WTC11 (cell line): Measurements from ENCODE around the gene SEPTIN3. TPM values are rescaled to one million over a fixed set of nuclear protein-coding genes. Genes with fewer than 3 reads are reported as not detected.

ENCODE experiments used
- ATAC-seq: fragments of 200-7000 bp; cut with Tn5 transposase; 2 replicates; pipeline ENCODE4 v1.10.0; 2021; ENCODE audit warnings: mild to moderate bottlenecking, moderate library complexity
- CTCF ChIA-PET: fragments of 300-600 bp; sonication (Branson Sonifier 250); formaldehyde crosslinking; loops from one replicate; lab custom pipeline; 2021; ENCODE audit warnings: antibody characterized with exemption; lab: Charles Lee
- POLR2A ChIA-PET: fragments of 350-600 bp; sonication (Branson Sonifier 250); formaldehyde crosslinking; loops from one replicate; lab custom pipeline; 2021; ENCODE audit warnings: antibody characterized with exemption; lab: Charles Lee
- DNase-seq: peaks from one replicate; pipeline ENCODE4 v3.0.0; 2021; ENCODE audit warnings: low spot score
- H3K27ac Mint-ChIP-seq: 2 replicates; pipeline ENCODE4 v1.8.0; 2021; ENCODE audit warnings: mixed read lengths
- H3K27me3 Mint-ChIP-seq: 2 replicates; pipeline ENCODE4 v1.8.0; 2021; ENCODE audit warnings: low read depth, mild to moderate bottlenecking, moderate library complexity, mixed read lengths
- H3K36me3 Mint-ChIP-seq: 2 replicates; pipeline ENCODE4 v1.8.0; 2021; ENCODE audit warnings: mixed read lengths
- H3K4me1 Mint-ChIP-seq: 2 replicates; pipeline ENCODE4 v1.8.0; 2022; ENCODE audit warnings: mixed read lengths
- H3K4me3 Mint-ChIP-seq: 2 replicates; pipeline ENCODE4 v1.8.0; 2021; ENCODE audit warnings: mild to moderate bottlenecking, moderate library complexity, mixed read lengths
- H3K9me3 Mint-ChIP-seq: 2 replicates; pipeline ENCODE4 v1.8.0; 2021; ENCODE audit warnings: mixed read lengths
- EMX1 ChIP-seq: fragments of 250-450 bp; sonication (Bioruptor Pico); IDR thresholded peaks from 2 replicates; pipeline ENCODE4 v1.8.0; 2021; ENCODE audit warnings: mild to moderate bottlenecking
- FOXK1 ChIP-seq: sonication (generic); formaldehyde crosslinking; IDR thresholded peaks from 2 replicates; pipeline ENCODE4 v1.8.0; 2022; ENCODE audit warnings: mild to moderate bottlenecking, moderate library complexity, missing genetic modification reagents
- GTF2I ChIP-seq: fragments of 250-450 bp; sonication (Bioruptor Pico); conservative IDR thresholded peaks from 2 replicates; pipeline ENCODE4 v1.4.0; 2021; ENCODE audit warnings: mild to moderate bottlenecking
- HMGA2 ChIP-seq: fragments of 250-450 bp; sonication (Bioruptor Pico); IDR thresholded peaks from 2 replicates; pipeline ENCODE4 v1.4.0; 2021; ENCODE audit warnings: mild to moderate bottlenecking, moderate library complexity
- NR2C2 ChIP-seq: sonication (generic); formaldehyde crosslinking; IDR thresholded peaks from 2 replicates; pipeline ENCODE4 v1.8.0; 2022; ENCODE audit warnings: mild to moderate bottlenecking, missing genetic modification reagents
- OVOL2 ChIP-seq: fragments of 250-450 bp; sonication (Bioruptor Pico); IDR thresholded peaks from 2 replicates; pipeline ENCODE4 v1.9.0; 2021; ENCODE audit warnings: mild to moderate bottlenecking, borderline replicate concordance
- RORB ChIP-seq: fragments of 250-450 bp; sonication (Bioruptor Pico); IDR thresholded peaks from 2 replicates; pipeline ENCODE4 v1.9.0; 2021; ENCODE audit warnings: mild to moderate bottlenecking
- SMAD4 ChIP-seq: sonication (generic); formaldehyde crosslinking; IDR thresholded peaks from 2 replicates; pipeline ENCODE4 v1.8.0; 2022; ENCODE audit warnings: mild to moderate bottlenecking, missing genetic modification reagents
- SP1 ChIP-seq: sonication (generic); formaldehyde crosslinking; conservative IDR thresholded peaks from 2 replicates; pipeline ENCODE4 v1.8.1; 2022; ENCODE audit warnings: missing genetic modification reagents
- TEAD4 ChIP-seq: sonication (generic); formaldehyde crosslinking; IDR thresholded peaks from 2 replicates; pipeline ENCODE4 v1.8.0; 2022; ENCODE audit warnings: mild to moderate bottlenecking, missing genetic modification reagents
- TP53 ChIP-seq: sonication (generic); formaldehyde crosslinking; IDR thresholded peaks from 2 replicates; pipeline ENCODE4 v1.8.1; 2023; ENCODE audit warnings: mild to moderate bottlenecking, missing genetic modification reagents
- ZNF121 ChIP-seq: sonication (generic); formaldehyde crosslinking; IDR thresholded peaks from 2 replicates; pipeline ENCODE4 v1.8.0; 2023; ENCODE audit warnings: missing genetic modification reagents
- total RNA-seq: library from RNA; stranded (reverse); gene quantifications from 3 replicates; pipeline ENCODE4 v1.2.3, GENCODE V29; 2021
- TF ChIP-seq, protein P1 (sequence below): sonication (generic); formaldehyde crosslinking; IDR thresholded peaks from 2 replicates; pipeline ENCODE4 v1.8.1; 2022; ENCODE audit warnings: mild to moderate bottlenecking, missing genetic modification reagents, moderate library complexity, borderline replicate concordance
- TF ChIP-seq, protein P2 (sequence below): fragments of 250-450 bp; sonication (Bioruptor Pico); conservative IDR thresholded peaks from 2 replicates; pipeline ENCODE4 v1.9.0; 2021; ENCODE audit warnings: mild to moderate bottlenecking
- TF ChIP-seq, protein P3 (sequence below): sonication (generic); formaldehyde crosslinking; IDR thresholded peaks from 2 replicates; pipeline ENCODE4 v1.8.0; 2022; ENCODE audit warnings: mild to moderate bottlenecking, missing genetic modification reagents
- TF ChIP-seq, protein P4 (sequence below): sonication (generic); formaldehyde crosslinking; IDR thresholded peaks from 2 replicates; pipeline ENCODE4 v1.8.1; 2023; ENCODE audit warnings: mild to moderate bottlenecking, missing genetic modification reagents, borderline replicate concordance
- TF ChIP-seq, protein P5 (sequence below): fragments of 250-450 bp; sonication (Bioruptor Pico); IDR thresholded peaks from 2 replicates; pipeline ENCODE4 v1.9.0; 2021; ENCODE audit warnings: mild to moderate bottlenecking
- TF ChIP-seq, protein P6 (sequence below): sonication (generic); formaldehyde crosslinking; IDR thresholded peaks from 2 replicates; pipeline ENCODE4 v1.8.0; 2023; ENCODE audit warnings: missing genetic modification reagents, mild to moderate bottlenecking, borderline replicate concordance
- TF ChIP-seq, protein P7 (sequence below): sonication (generic); formaldehyde crosslinking; IDR thresholded peaks from 2 replicates; pipeline ENCODE4 v1.8.0; 2023; ENCODE audit warnings: missing genetic modification reagents

Gene SEPTIN3
- total RNA-seq, 1 experiment from 2014 or later: 19.5 TPM

DNA sequence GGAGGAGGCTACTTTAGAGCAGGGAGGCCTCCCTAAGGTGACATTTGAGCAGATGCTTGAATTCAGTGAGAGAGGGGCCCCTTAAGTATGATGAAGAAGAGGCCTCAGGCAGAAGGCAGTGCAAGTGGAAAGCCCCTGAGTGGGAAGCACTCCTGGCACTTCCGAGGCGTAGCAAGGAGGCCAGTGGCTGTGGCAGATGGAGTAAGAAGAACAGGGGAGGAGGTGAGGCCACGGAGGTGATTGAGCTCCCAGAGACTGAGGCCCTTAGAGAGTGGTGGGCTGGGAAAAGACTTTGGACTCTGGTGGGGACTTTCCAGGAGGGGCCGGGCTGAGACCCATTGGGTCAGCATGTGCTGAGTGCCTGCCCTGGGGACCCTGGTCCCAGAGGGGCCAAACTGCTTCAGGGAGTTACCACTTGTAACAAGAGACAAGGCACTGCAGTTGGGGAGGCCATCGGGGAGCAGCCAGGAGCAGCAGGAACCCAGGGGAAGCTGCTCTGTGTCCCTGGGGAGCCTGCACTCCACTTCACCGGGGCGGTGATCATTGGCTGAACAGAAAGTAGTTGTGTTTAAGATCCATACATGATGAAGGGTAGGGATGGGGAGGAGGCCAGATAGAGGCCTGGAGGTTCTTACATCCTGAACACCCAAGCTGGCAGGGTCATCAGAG is 19.8 kb upstream of the SEPTIN3 start:
- ChIA-PET POLR2A (no interaction called here), CTCF (interaction anchor here (1.5 to 6.6 kb wide), 3 partner anchors 23 to 252 kb away, joined by 3 to 37 read pairs (median 20); partner anchors contain the start of genes CCDC134 and TNFRSF13C)
- Mint-ChIP-seq H3K4me1 (peaks cover 40% of the 10 kb centered on the region), H3K36me3 (peaks cover 12% of the 10 kb centered on the region), H3K9me3 (no peaks in the 10 kb centered on the region), H3K27me3 (peaks cover 6% of the 10 kb centered on the region; the same call in 1 of the 2 replicates), H3K4me3 (no peak overlapping the region), H3K27ac (no peak overlapping the region)
- no peak for ATAC-seq
- TF ChIP-seq SP1 (CRISPR knock-in tag): no peak
- TF ChIP-seq, protein P1, sequence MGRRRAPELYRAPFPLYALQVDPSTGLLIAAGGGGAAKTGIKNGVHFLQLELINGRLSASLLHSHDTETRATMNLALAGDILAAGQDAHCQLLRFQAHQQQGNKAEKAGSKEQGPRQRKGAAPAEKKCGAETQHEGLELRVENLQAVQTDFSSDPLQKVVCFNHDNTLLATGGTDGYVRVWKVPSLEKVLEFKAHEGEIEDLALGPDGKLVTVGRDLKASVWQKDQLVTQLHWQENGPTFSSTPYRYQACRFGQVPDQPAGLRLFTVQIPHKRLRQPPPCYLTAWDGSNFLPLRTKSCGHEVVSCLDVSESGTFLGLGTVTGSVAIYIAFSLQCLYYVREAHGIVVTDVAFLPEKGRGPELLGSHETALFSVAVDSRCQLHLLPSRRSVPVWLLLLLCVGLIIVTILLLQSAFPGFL (CRISPR knock-in tag): no peak
- TF ChIP-seq, protein P2, sequence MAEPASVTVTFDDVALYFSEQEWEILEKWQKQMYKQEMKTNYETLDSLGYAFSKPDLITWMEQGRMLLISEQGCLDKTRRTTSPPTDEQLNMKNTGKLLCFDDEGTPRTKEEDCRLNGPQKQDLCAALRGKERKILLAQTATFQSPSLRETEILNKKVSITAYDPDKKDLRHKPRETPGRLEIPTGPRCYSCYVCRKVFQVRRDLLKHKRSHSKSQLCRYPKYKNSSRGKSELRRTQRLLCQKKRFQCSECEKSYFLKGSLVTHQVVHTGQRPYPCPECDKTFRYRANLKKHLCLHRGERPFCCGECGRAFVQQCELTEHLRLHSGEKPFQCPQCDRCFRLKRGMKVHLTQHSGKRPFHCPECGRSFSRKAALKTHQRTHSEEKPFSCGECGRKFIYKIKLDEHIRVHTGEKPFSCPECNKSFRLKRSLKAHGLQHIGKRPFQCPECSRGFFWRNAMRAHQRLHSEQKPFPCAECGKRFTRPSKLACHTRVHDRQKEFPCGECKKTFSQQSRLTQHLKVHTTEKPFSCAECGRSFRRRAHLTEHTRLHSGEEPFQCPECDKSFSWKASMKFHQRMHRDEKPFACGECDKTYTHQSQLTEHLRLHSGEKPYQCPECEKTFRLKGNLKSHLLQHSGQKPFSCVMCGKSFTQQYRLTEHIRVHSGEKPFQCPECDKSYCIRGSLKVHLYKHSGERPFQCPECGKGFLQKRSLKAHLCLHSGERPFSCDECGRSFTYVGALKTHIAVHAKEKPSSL (CRISPR knock-in tag): no peak
- no peak for TF ChIP-seq HMGA2 (CRISPR knock-in tag)
- TF ChIP-seq GTF2I (CRISPR knock-in tag): no peak
- TF ChIP-seq ZNF121 (CRISPR knock-in tag): no peak
- TF ChIP-seq, protein P3, sequence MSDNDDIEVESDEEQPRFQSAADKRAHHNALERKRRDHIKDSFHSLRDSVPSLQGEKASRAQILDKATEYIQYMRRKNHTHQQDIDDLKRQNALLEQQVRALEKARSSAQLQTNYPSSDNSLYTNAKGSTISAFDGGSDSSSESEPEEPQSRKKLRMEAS (CRISPR knock-in tag): no peak
- TF ChIP-seq, protein P4, sequence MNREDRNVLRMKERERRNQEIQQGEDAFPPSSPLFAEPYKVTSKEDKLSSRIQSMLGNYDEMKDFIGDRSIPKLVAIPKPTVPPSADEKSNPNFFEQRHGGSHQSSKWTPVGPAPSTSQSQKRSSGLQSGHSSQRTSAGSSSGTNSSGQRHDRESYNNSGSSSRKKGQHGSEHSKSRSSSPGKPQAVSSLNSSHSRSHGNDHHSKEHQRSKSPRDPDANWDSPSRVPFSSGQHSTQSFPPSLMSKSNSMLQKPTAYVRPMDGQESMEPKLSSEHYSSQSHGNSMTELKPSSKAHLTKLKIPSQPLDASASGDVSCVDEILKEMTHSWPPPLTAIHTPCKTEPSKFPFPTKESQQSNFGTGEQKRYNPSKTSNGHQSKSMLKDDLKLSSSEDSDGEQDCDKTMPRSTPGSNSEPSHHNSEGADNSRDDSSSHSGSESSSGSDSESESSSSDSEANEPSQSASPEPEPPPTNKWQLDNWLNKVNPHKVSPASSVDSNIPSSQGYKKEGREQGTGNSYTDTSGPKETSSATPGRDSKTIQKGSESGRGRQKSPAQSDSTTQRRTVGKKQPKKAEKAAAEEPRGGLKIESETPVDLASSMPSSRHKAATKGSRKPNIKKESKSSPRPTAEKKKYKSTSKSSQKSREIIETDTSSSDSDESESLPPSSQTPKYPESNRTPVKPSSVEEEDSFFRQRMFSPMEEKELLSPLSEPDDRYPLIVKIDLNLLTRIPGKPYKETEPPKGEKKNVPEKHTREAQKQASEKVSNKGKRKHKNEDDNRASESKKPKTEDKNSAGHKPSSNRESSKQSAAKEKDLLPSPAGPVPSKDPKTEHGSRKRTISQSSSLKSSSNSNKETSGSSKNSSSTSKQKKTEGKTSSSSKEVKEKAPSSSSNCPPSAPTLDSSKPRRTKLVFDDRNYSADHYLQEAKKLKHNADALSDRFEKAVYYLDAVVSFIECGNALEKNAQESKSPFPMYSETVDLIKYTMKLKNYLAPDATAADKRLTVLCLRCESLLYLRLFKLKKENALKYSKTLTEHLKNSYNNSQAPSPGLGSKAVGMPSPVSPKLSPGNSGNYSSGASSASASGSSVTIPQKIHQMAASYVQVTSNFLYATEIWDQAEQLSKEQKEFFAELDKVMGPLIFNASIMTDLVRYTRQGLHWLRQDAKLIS: no peak
- no peak for TF ChIP-seq EMX1 (CRISPR knock-in tag)
- TF ChIP-seq FOXK1: no peak
- TF ChIP-seq, protein P5, sequence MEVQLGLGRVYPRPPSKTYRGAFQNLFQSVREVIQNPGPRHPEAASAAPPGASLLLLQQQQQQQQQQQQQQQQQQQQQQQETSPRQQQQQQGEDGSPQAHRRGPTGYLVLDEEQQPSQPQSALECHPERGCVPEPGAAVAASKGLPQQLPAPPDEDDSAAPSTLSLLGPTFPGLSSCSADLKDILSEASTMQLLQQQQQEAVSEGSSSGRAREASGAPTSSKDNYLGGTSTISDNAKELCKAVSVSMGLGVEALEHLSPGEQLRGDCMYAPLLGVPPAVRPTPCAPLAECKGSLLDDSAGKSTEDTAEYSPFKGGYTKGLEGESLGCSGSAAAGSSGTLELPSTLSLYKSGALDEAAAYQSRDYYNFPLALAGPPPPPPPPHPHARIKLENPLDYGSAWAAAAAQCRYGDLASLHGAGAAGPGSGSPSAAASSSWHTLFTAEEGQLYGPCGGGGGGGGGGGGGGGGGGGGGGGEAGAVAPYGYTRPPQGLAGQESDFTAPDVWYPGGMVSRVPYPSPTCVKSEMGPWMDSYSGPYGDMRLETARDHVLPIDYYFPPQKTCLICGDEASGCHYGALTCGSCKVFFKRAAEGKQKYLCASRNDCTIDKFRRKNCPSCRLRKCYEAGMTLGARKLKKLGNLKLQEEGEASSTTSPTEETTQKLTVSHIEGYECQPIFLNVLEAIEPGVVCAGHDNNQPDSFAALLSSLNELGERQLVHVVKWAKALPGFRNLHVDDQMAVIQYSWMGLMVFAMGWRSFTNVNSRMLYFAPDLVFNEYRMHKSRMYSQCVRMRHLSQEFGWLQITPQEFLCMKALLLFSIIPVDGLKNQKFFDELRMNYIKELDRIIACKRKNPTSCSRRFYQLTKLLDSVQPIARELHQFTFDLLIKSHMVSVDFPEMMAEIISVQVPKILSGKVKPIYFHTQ (CRISPR knock-in tag): no peak
- no peak for TF ChIP-seq NR2C2
- TF ChIP-seq OVOL2 (CRISPR knock-in tag): no peak
- TF ChIP-seq, protein P6, sequence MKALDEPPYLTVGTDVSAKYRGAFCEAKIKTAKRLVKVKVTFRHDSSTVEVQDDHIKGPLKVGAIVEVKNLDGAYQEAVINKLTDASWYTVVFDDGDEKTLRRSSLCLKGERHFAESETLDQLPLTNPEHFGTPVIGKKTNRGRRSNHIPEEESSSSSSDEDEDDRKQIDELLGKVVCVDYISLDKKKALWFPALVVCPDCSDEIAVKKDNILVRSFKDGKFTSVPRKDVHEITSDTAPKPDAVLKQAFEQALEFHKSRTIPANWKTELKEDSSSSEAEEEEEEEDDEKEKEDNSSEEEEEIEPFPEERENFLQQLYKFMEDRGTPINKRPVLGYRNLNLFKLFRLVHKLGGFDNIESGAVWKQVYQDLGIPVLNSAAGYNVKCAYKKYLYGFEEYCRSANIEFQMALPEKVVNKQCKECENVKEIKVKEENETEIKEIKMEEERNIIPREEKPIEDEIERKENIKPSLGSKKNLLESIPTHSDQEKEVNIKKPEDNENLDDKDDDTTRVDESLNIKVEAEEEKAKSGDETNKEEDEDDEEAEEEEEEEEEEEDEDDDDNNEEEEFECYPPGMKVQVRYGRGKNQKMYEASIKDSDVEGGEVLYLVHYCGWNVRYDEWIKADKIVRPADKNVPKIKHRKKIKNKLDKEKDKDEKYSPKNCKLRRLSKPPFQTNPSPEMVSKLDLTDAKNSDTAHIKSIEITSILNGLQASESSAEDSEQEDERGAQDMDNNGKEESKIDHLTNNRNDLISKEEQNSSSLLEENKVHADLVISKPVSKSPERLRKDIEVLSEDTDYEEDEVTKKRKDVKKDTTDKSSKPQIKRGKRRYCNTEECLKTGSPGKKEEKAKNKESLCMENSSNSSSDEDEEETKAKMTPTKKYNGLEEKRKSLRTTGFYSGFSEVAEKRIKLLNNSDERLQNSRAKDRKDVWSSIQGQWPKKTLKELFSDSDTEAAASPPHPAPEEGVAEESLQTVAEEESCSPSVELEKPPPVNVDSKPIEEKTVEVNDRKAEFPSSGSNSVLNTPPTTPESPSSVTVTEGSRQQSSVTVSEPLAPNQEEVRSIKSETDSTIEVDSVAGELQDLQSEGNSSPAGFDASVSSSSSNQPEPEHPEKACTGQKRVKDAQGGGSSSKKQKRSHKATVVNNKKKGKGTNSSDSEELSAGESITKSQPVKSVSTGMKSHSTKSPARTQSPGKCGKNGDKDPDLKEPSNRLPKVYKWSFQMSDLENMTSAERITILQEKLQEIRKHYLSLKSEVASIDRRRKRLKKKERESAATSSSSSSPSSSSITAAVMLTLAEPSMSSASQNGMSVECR (CRISPR knock-in tag): no peak
- TF ChIP-seq TEAD4 (CRISPR knock-in tag): no peak
- TF ChIP-seq RORB: no peak
- no peak for TF ChIP-seq SMAD4 (CRISPR knock-in tag)
- TF ChIP-seq, protein P7, sequence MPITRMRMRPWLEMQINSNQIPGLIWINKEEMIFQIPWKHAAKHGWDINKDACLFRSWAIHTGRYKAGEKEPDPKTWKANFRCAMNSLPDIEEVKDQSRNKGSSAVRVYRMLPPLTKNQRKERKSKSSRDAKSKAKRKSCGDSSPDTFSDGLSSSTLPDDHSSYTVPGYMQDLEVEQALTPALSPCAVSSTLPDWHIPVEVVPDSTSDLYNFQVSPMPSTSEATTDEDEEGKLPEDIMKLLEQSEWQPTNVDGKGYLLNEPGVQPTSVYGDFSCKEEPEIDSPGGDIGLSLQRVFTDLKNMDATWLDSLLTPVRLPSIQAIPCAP (CRISPR knock-in tag): no peak
- no peak for TF ChIP-seq TP53
- DNase-seq: no peak
